Osteocyte (in vitro differentiated cells): Measurements from ENCODE around the gene SPRN. TPM values are rescaled to one million over a fixed set of nuclear protein-coding genes. Genes with fewer than 3 reads are reported as not detected.

Source experiments
- DNase-seq: peaks from one replicate; pipeline ENCODE4 v3.0.0; 2021; ENCODE audit warnings: mixed read lengths; ENCODE audit not compliant: unreplicated experiment; ENCODE audit errors: extremely low spot score
- H3K27ac Mint-ChIP-seq: one replicate; pipeline ENCODE4 v1.8.0; 2021; ENCODE audit warnings: mild to moderate bottlenecking, mixed read lengths; ENCODE audit not compliant: unreplicated experiment
- H3K27me3 Mint-ChIP-seq: one replicate; pipeline ENCODE4 v1.8.0; 2021; ENCODE audit warnings: mixed read lengths; ENCODE audit not compliant: unreplicated experiment
- H3K36me3 Mint-ChIP-seq: one replicate; pipeline ENCODE4 v1.8.0; 2021; ENCODE audit warnings: mixed read lengths; ENCODE audit not compliant: unreplicated experiment
- H3K4me1 Mint-ChIP-seq: one replicate; pipeline ENCODE4 v1.8.0; 2021; ENCODE audit warnings: mixed read lengths; ENCODE audit not compliant: unreplicated experiment
- H3K4me3 Mint-ChIP-seq: one replicate; pipeline ENCODE4 v1.8.0; 2021; ENCODE audit warnings: mild to moderate bottlenecking, moderate library complexity, mixed read lengths; ENCODE audit not compliant: unreplicated experiment
- H3K9me3 Mint-ChIP-seq: one replicate; pipeline ENCODE4 v1.8.0; 2021; ENCODE audit warnings: mixed read lengths; ENCODE audit not compliant: unreplicated experiment
- CTCF ChIP-seq: fragments of 200-600 bp; sonication (generic); IDR thresholded peaks from 2 replicates; pipeline ENCODE4 v1.5.0; 2021; ENCODE audit warnings: antibody characterized with exemption, mild to moderate bottlenecking, moderate library complexity
- total RNA-seq: library from RNA; stranded (reverse); gene quantifications from 2 replicates; pipeline ENCODE4 v1.2.1, GENCODE V29; 2021

SPRN gene
- total RNA-seq, 1 donor from 2014 or later: 2.2 TPM

GRCh38 chr10:133455611-133456031, 31.2 kb upstream of the SPRN start:
- H3K4me3 Mint-ChIP-seq: no peak overlapping the region
- peaks cover 2% of the 10 kb centered on the region for H3K36me3 Mint-ChIP-seq
- H3K27me3 Mint-ChIP-seq: no peaks in the 10 kb centered on the region
- peak; percentile 80 for DNase-seq
- no peak overlapping the region for H3K27ac Mint-ChIP-seq
- peaks cover 4% of the 10 kb centered on the region for H3K9me3 Mint-ChIP-seq
- no peak for TF ChIP-seq CTCF
- H3K4me1 Mint-ChIP-seq: no peaks in the 10 kb centered on the region

GRCh38 chr10:133455196-133455595, 30.8 kb upstream of the SPRN start:
- peaks cover 4% of the 10 kb centered on the region for H3K9me3 Mint-ChIP-seq
- H3K27ac Mint-ChIP-seq: no peak overlapping the region
- no peaks in the 10 kb centered on the region for H3K4me1 Mint-ChIP-seq
- no peak for TF ChIP-seq CTCF
- H3K4me3 Mint-ChIP-seq: no peak overlapping the region
- H3K27me3 Mint-ChIP-seq: no peaks in the 10 kb centered on the region
- peaks cover under 1% of the 10 kb centered on the region for H3K36me3 Mint-ChIP-seq
- peak; percentile 73 for DNase-seq

GRCh38 chr10:133454204-133454893, 29.9 kb upstream of the SPRN start:
- no peaks in the 10 kb centered on the region for H3K4me1 Mint-ChIP-seq
- H3K4me3 Mint-ChIP-seq: no peak overlapping the region
- no peak for TF ChIP-seq CTCF
- peak; percentile 80 for DNase-seq
- no peaks in the 10 kb centered on the region for H3K27me3 Mint-ChIP-seq
- peaks cover 6% of the 10 kb centered on the region for H3K9me3 Mint-ChIP-seq
- H3K36me3 Mint-ChIP-seq: no peaks in the 10 kb centered on the region
- H3K27ac Mint-ChIP-seq: no peak overlapping the region

GRCh38 chr10:133453516-133454203, 29.2 kb upstream of the SPRN start, which contains the start of gene SCART1:
TSS of gene SCART1 (plus strand) at chr10:133453945. CDS start at chr10:133453998, 53 bp downstream.
- no peak for TF ChIP-seq CTCF
- no peak within 1 kb of the TSS for H3K27ac Mint-ChIP-seq
- peaks cover 3% of the 10 kb centered on the region for H3K36me3 Mint-ChIP-seq
- H3K9me3 Mint-ChIP-seq: peaks cover 12% of the 10 kb centered on the region
- no peaks in the 10 kb centered on the region for H3K27me3 Mint-ChIP-seq
- H3K4me1 Mint-ChIP-seq: no peaks in the 10 kb centered on the region
- peak; percentile 80 for DNase-seq
- H3K4me3 Mint-ChIP-seq: no peak within 1 kb of the TSS

- no peak overlapping the region for H3K4me3 Mint-ChIP-seq
- H3K4me1 Mint-ChIP-seq: no peaks in the 10 kb centered on the region
- TF ChIP-seq CTCF: no peak
- peaks cover 12% of the 10 kb centered on the region for H3K36me3 Mint-ChIP-seq
- no peak overlapping the region for H3K27ac Mint-ChIP-seq
- no peaks in the 10 kb centered on the region for H3K27me3 Mint-ChIP-seq
- H3K9me3 Mint-ChIP-seq: peaks cover 24% of the 10 kb centered on the region
- DNase-seq: no peak
Observed at GRCh38 chr10:133452453-133452852, 28.0 kb upstream of the SPRN start.
